Kidney glomerular epithelial cell (primary cell): ENCODE results near the gene MEIOB.
"Not testable (repeated sequence)": the region's sequence is repeated elsewhere in the genome, so short reads cannot be mapped to it uniquely, and the experiment has no call there.

ENCODE experiments used
- DNase-seq: peaks from one replicate; lab custom pipeline; 2025; lab: John Stamatoyannopoulos, UW

Gene MEIOB

DNA sequence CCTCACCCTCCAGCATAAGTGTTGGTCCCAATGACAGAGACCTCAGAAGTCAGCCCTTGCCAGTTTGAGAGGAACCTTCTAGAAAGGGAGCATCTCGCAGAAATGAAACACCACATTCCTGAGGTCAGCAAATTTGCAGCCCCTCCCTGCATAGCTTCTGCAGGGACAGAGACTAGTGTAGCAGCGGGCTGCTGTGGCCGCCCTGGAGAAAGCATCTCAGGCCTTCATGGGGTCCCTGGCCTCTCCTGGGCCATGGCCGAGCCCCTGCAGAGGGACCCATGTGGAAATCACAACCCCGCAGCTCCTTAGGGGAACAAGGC lies 34.8 kb upstream of the MEIOB start:
- no peak for DNase-seq

DNA sequence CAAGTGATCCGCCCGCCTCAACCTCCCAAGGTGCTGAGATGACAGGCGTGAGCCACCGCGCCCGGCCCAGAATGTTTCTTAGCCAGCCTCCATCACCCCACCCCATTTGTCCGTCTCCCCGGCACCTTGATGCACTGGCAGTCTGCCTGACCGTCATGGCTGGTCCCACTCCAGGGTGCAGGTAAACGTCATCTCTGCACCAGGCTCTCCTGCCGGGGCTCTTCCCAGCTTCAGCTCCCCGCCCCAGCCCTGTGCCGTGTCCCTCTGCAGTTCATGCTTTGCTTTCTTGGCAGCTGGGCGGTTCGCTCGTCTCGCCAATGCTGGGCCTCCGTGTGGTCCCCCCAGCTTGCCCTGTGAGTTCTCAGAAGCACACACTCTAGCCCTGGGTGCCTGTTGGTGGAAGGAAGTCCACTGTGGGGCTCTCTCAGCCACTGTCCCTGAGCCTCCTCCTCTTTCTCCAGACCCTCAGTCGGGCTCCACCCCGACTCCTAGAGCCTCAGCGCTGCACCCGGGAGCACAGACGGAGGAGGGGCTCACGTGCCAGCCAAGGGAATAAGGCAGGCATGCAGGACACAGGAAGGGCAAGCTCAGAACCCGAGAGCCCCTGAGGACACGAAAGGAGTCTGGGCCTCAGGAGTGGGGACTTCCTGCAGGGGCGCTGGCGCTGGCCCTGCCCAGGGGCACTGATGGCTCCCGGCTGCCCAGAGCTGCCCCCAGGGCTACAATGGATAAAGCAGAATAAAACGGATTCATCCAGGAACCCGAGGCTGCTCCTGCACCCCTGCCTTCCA lies 34.3 kb upstream of the MEIOB start:
- no peak for DNase-seq

DNA sequence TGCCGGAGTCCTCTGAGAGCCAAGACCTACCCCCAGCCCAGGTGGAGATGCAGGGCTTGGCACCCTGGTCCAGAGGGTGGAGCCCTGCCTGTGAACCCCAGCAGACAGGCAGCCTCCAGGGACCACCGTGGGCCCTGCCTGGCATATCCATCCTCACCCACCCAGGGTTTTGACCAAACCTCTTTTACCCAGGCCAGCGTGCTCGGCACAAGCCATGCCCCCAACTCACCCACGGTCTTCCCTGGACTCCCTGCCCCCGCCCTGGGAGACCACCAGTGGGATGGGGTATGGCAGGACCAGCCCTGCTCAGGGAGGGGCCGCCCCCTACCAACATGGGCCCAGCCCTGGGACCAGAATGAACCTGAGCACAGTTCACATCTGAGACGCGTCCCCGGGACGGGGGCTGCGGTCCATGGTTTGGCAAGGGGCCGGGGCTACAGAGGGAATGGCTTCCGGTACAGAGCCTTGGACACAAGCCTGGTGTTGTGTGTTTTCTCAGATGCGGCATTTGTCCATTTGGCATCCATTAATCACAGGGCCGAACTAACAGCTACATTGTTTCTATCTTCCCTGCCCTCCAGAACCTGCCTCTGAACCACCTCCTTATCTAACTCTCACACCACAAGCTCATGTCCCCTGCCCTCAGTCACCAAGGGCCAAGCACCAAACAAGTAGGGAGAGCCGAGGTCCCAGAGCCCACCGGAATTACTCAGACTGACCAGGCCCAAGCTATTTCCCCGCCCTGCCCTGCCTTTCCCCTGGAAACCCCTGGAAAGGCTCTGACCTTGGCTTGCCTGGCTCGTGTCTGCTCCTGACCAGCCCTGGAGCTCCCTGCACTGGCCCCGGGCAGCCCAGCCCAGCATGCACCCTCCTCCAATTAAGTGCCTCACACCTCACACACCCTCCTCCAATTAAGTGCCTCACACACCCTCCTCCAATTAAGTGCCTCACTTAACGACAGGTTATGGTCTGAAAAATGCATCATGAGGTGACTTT lies 32.2 kb upstream of the MEIOB start:
- DNase-seq, result no peak

DNA sequence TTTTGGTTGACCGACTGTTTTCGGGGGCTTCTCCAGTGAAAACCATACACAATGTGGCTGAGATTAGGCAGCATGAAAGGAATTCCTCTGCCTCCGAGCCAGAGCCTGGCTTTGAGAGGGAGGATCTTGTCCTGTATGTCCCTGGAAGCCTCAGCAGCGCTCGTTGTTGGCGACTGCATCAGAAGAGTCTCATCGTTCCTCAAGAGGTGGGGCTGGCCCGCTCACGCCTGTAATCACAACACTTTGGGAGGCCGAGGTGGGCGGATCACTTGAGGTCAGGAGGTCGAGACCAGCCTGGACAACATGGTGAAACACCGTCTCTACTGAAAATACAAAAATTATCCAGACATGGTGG lies 31.2 kb upstream of the MEIOB start:
- no peak for DNase-seq

DNA sequence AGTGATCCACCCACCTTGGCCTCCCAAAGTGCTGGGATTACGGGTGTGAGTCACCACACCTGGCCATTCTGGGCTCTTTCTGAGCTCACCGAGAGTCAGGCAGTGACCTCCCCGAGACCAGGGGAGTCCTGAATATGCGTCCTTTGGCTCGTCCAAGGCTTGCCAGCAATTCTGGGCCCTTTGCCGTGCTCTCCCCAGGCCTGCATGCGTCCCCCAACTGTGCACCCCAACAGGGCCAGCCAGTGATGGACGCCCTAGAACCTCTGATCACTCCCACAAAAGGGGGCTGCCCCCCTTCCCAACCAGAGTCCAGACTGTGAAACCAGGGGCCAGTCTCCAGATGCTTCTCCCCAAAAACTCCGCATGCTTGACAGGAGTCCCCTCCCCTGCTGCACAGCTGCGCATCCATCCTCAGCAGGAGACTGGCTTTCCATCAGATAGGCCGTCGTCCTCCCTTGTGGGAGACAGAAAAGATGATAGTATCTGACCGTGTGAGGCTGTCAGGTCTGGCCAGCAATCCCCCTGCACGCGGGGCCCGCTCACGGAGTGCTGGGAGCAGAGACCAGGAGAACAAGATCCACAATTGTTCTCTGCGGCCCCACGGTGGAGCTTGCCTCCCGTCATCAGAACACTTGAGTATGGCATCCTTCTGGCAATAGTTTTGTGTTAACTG lies 30.7 kb upstream of the MEIOB start:
- DNase-seq, result no peak

DNA sequence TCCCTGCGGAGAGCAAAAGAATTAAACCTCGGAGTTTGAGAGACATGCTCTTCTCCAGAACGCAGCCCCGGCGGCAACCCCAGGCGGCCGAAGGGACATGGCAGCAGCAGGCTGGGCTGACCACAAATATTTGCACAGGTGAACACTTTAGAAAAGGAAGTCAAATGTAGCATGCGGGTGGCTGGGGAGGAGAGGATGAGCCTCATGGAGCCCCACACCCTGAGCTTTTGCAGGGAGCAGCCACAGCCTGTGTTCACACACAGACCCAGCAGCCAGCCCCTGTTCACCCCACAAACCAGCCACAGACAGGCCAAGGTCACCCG lies 28.4 kb upstream of the MEIOB start:
- DNase-seq, result no peak

DNA sequence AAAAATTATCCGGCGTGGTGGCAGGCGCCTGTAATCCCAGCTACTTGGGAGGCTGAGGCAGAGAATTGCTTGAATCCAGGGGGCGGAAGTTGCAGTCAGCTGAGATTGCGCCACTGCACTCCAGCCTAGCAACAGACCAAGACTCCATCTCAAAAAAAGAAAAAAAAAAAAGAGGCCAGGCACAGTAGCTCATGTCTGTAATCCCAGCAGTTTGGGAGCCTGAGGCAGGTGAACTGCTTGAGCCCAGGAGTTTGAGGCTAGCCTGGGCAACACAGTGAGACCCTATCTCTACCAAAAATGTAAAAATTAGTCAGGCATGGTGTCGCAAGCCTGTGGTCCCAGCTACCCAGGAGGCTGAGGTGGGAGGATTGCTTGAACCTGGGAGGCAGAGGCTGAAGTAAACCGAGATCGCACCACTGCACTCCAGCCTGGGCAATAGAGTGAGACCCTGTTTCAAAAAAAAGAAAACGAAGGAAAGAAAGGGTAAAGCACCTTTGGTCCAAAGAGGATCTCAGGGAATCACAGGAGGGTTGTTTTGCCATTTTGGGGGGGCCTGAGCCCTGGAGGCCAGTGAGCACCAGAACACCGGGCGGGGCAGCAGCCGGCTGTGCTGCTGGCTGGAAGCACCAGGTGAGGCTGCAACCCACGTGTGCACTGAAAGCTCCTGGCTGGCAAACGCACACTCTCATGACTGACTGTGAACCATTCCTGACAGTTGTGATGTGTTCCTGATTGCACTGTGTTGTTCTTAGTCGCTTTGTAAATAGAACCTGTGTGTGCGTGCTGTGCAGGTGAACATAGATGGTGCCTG lies 27.9 kb upstream of the MEIOB start:
- DNase-seq, result no peak

DNA sequence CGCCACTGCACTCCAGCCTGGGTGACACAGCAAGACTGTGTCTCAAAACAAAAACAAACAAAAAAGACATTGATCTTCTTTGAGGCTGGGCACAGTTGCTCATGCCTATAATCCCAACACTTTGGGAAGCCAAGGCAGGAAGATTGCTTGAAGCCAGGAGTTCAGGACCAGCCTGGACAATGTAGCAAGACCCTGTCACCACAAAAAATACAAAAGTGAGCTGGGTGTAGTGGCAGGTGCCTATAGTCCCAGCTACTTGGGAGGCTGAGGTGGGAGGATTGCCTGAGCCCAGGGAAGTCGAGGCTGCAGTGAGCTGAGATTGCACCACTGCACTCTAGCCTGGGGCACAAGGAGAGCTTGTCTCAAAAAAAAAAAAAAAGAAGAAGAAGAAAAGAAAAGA lies 25.7 kb upstream of the MEIOB start:
- not testable (repeated sequence) for DNase-seq

DNA sequence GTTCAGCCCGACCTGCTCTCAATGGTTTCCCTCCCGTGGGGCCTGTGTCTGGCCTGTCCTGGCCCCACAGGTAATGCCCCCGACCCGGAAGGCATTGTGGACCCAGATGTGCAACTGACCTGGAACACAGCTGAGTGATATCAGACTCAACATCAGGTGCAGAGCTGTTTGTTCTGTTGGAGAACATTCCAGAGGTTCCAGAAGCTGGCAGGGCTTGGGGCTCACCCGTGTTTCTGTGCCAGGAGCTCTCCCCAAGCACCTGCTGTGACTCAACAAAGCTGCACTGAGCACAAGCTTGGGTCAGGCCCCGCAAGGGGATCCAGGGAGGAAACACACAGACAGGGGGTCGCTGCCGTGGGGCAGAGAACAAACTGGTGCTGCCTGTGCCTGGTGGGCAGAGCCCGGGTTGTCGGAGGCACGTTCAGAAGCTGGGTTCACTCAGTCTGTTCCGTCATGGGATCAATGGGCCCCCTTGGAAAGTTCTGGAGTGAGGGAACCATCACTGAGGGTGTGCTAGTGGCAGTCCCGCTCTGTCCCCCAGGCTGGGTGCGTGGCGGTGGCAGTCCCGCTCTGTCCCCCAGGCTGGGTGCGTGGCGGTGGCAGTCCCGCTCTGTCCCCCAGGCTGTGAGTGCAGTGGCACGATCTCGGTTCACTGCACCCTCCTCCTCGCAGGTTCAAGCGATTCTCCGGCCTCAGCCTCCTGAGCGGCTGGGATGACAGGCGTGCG lies 24.1 kb upstream of the MEIOB start:
- no peak for DNase-seq

DNA sequence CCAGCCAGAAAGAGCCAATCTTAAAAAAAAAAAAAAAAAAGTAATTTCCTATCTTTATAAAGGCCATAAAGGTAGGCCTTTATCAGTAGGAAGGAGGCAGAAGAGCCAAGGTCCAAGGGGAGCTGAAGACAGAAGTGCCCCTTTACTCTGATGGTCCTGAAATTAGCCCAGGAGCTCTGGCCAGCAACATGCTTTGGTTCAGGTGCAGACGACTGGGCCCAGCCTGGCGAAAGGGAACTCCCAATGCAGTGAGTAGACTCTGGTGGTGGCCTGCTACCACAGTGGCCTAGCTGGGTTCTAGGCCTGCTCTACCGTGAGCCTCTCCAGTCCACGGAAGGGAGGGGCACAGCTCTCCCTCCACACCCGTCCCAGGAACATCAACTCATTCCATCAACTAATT lies 23.1 kb upstream of the MEIOB start:
- DNase-seq, result no peak

DNA sequence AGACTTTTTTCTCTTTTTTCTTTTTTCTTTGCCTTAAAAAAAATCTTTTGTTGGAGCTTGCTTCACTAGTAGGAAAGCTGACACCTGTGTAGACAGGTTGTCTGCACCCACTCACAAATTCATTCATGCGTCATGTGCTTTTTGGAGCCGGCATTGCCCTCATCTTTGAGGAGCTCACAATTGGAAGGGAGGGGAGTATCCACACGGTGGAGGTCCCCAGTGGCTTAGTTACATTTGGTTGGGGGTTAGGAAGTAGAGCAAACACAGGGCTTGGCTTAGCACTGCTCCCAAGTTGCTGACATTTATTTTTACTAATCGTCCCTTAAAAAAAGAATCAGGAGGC lies 18.7 kb upstream of the MEIOB start:
- no peak for DNase-seq

DNA sequence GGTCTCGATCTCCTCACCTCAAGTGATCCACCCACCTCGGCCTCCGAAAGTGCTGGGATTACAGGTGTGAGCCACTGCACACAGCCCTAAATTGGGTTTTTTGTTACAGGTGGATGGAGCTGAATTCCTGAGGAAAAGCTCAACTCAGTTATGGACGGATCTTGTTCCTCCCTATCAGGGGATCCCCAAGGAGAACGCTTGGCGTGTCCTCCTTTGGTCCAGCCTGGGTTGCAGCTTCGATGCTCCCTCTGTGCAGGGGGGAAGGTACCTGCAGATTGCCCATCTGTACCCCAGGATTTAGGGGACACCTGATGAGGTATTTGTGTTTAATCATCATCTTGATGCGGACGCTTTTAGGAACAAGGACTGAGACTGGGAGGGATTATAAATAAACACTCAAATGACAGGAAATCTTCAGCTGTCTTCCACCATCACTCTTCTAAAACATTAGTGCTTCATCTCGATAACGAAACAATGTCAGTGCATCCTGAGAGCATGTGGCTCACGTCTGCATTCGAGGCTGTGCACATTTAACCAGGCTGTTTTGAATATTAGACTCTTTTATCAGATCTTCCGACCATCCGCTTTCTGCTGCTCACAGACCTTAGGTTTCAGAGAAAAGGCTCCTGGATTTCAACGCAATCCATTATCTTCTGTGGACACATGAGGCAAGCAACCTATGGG lies 18.2 kb upstream of the MEIOB start:
- no peak for DNase-seq

DNA sequence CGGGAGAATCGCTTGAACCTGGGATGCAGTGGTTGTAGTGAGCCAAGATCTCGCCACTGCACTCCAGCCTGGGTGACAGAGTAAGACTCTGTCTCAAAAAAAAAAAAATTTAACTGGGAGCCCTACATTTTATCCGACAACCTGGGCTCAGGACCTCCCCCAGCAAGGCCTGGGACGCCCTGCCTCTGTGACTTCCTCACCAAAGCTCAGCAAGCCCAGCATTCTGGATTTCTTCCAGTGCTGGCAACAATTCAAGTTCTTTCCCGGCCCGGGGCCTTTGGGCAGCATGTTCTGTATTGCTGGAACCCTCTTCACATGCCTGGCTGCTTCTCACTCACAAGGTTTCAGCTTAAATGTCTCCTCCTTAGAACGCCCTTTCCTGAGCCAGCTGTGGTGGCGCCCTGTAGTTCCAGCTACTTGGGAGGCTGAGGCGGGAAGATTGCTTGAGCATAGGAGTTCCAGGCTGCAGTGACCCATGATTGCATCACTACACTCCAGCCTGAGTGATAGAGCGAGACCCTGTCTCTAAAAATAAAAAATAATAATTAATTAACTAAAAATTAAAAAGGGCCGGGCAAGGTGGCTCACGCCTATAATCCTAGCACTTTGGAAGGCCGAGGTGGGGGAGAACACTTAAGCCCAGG lies 15.9 kb upstream of the MEIOB start:
- DNase-seq, result no peak

DNA sequence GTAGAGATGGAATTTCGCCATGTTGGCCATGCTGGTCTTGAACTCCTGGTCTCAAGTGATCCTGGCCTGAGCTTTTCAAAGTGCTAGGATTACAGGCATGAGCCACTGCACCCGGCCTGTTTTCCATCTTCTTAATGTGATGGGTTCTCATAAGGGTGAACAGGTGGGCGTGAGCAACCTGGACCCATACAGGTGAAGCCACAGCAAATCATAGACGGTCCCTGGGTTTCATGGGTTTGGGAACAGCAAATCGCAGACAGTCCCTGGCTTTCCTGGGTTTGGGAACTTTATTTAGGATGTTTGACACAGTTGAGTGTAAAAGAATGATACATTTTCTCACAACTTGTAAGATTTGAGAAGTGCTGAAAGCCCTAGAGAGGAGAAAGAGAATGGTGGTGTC lies 12.9 kb upstream of the MEIOB start:
- no peak for DNase-seq

DNA sequence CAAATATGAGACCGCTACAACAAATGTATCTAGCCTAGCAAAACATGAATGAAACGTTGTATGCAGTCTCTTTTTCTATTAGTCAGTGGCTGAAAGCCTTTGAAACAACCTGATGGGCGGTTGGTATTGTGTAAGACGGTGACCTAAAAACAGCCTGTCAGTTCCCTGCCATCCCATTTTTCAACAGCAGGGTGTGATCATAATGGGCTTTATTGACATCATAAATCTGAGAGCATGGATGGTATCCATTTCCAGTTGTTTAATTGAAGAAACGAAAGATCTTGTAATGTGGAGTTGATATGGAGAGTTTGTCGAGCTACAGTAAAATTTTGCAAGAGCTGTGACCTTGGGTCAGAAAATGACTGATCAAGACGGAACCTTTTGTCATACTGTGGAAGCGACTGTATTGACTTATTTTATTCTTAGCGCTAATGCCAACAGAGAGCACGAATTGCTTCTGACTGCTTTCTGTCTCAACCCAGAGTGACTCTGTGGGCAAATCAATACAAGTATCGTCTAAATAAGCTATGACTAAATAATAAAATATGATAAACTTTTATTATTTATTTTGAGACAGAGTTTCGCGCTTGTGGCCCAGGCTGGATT lies 12.3 kb upstream of the MEIOB start:
- DNase-seq, result no peak

DNA sequence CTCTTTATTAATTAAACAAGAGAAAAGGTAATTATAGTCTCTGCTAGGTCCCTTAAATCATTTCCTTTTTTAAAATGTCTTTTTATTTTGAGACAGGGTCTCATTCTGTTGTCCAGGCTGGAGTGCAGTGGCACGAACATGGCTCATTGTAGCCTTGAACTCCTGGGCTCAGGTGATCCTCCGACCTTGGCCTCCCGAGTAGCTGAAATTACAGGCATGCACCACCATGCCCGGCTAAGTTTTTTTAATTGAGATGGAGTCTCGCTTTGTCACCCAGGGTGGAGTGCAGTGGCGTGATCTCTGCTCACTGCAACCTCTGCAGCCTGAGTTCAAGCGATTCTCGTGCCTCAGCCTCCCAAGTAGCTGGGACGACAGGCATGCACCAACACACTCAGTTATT lies 9.2 kb upstream of the MEIOB start:
- DNase-seq, result not testable (repeated sequence)

DNA sequence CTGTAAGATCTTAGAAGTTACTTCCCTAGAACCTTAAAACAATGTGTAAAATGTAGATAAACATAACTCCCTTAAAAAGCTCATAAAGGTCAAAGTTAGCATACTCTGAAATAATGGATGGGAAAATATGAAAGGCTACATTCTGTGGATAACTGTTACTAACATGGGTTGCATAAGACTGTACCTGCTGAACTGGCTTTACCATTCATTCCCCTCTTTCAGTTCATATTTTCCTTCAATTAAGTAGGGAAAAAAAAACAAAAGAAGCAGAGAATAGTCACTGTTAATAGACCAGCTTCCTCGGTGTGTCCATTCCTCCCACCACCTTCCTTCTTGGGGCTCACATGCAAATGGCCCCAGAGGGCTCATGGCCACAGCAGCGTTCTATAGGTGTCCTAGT lies 7.5 kb upstream of the MEIOB start:
- no peak for DNase-seq

DNA sequence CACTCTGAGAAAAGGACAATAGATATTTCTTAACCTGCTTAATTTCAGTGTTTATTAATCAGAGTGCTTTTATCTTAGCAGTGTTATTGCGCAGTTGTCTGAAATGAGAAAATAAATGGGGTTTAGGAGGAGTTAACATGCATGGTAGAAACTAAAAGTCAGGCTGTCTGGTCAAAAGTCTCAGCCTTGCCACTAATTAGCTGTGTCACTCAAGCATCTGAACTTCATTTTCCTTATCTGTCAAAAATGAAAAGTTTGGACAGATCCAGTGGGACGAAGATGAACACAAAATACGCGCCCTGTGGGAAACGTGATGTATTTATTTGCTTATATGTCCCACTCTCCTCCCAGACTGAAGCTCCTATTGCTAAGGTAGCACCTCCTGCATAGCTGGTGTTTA lies 6.3 kb upstream of the MEIOB start:
- no peak for DNase-seq

DNA sequence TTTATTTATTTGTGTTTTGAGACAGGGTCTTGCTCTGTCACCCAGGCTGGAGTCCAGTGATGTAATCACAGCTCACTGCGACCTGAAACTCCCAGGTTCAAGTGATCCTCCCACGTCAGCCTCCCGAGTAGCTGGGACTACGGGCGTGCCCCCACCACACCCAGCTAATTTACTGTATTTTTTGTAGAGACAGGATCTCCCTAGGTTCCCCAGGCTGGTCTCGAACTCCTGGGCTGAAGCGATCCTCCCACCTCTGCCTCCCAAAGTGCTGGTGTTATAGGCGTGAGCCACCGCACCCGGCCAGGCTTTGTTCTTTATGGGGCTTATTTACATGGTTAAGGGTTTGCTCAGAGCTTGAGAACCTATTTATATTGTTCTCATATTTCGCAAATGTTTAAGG lies 5.8 kb upstream of the MEIOB start:
- no peak for DNase-seq

DNA sequence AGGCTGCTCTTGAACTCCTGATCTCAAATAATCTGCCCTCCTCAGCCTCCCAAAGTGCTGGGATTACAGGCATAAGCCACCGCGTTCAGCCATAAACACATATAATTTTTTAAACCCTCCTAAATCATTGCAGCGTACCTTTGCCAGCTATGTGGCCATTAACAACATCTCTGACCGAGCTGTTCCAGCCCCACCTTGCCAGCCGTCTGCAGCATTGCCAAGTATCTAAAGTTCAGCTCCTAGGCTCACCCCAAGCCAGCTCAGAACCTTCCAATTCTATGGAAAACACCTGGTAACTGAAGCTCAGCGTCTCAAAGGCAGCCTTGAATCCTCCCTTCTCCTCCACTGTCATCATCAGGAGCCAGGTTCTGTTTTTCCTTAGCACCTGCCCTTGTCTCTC lies 5.1 kb upstream of the MEIOB start:
- no peak for DNase-seq
